Measurements from ENCODE around the gene KCNK4.

KCNK4 gene

GRCh38 chr11:64324692-64325469 lies 33.8 kb downstream of the KCNK4 start:
- DNase-seq (ENCODE audit: low read depth), result no peak

- no peak for DNase-seq (ENCODE audit: low read depth)
These were observed 36.3 kb downstream of the KCNK4 start for GRCh38 chr11:64327375-64327774.

- DNase-seq (ENCODE audit: low read depth), result no peak
These were observed 36.9 kb downstream of the KCNK4 start for GRCh38 chr11:64327993-64328392.

GRCh38 chr11:64330888-64331287 lies 39.8 kb downstream of the KCNK4 start:
- DNase-seq (ENCODE audit: low read depth), result no peak

GRCh38 chr11:64331569-64332371 lies 40.7 kb downstream of the KCNK4 start:
- DNase-seq (ENCODE audit: low read depth), result peak; percentile 53

- DNase-seq (ENCODE audit: low read depth), result no peak
These were observed 42.5 kb downstream of the KCNK4 start for GRCh38 chr11:64333556-64333955.

- no peak for DNase-seq (ENCODE audit: low read depth)
These were observed 43.9 kb downstream of the KCNK4 start for GRCh38 chr11:64334764-64335735.

- DNase-seq (ENCODE audit: low read depth), result no peak
These were observed 46.6 kb downstream of the KCNK4 start for GRCh38 chr11:64337538-64338249.

- DNase-seq (ENCODE audit: low read depth), result no peak
These were observed 47.6 kb downstream of the KCNK4 start for GRCh38 chr11:64338716-64339115.

- DNase-seq (ENCODE audit: low read depth), result no peak
These were observed 48.2 kb downstream of the KCNK4 start for GRCh38 chr11:64339286-64339685.

GRCh38 chr11:64339754-64340408 lies 48.8 kb downstream of the KCNK4 start, which contains the start of gene CCDC88B:
TSS of gene CCDC88B (plus strand) at chr11:64340204. CDS start at chr11:64340267, 63 bp downstream.
- peak; percentile 78 for DNase-seq (ENCODE audit: low read depth)

GRCh38 chr11:64340671-64341335 lies 49.7 kb downstream of the KCNK4 start:
- DNase-seq (ENCODE audit: low read depth), result peak; percentile 71

GRCh38 chr11:64341429-64341828 lies 50.3 kb downstream of the KCNK4 start:
- DNase-seq (ENCODE audit: low read depth), result no peak

- DNase-seq (ENCODE audit: low read depth), result peak; percentile 84
These were observed 51.0 kb downstream of the KCNK4 start for GRCh38 chr11:64341851-64342791.

GRCh38 chr11:64342869-64343745 lies 52.0 kb downstream of the KCNK4 start:
- DNase-seq (ENCODE audit: low read depth), result no peak

GRCh38 chr11:64343767-64344559 lies 52.9 kb downstream of the KCNK4 start:
- no peak for DNase-seq (ENCODE audit: low read depth)

GRCh38 chr11:64344787-64345186 lies 53.7 kb downstream of the KCNK4 start:
- DNase-seq (ENCODE audit: low read depth), result no peak

All from activated T-helper 9 cell treated with anti-CD3 and anti-CD28 coated beads, Interleukin-2, amount 50 U/mL, for 16 hours (primary cell).